ENCODE measurements around the gene HTR4.

GRCh38 chr5:148469501-148469935, 184.8 kb downstream of the HTR4 start:
- no peak for TF ChIP-seq CTCF (optimal IDR thresholded peaks at IDR 0.05 in 1 of 3, IDR thresholded peaks at IDR 0.05 in 1 of 3, conservative IDR thresholded peaks at IDR 0.05 in 1 of 3; ENCODE audit: extremely low read depth in 1 of 3, insufficient read depth in 2 of 3, low read length in 3 of 3)
- TF ChIP-seq EZH2 (IDR thresholded peaks at IDR 0.05; ENCODE audit: low read length): no peak

Data from keratinocyte (primary cell).